ENCODE results near the gene ERC2. TPM values are rescaled to one million over a fixed set of nuclear protein-coding genes. Genes with fewer than 3 reads are reported as not detected.

Gene ERC2
- total RNA-seq, 4 donors from 2014 or later, result 0.81 to 2.9 (median 1.6) TPM

DNA sequence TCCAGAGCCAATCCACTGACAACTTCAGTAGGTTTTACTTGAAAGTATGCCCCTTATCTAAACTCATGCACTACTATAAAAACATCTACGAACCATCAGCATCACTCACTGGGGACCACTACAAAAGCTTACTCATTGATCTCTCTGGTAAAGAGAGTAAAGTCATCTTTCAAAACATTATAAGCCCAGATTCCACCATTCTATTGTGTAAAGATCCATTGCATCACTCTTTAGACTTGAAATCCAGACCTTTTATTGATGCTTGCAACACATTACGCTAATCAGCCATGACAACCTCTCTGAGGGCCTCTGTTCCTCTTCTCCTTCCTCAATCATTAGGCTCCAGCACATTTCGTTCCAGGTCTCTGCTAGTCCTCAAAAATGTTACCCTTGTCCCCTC is 732.3 kb downstream of the ERC2 start:
- Histone ChIP-seq H3K9me3 (no peaks in the 10 kb centered on the region), H3K4me3 (no peak overlapping the region), H3K4me1 (no peaks in the 10 kb centered on the region), H3K27me3 (no peaks in the 10 kb centered on the region), H3K27ac (no peak overlapping the region), H3K36me3 (no peaks in the 10 kb centered on the region)
- TF ChIP-seq POLR2A (IDR thresholded peaks at IDR 0.05), result no peak
- TF ChIP-seq EP300 (IDR thresholded peaks at IDR 0.05), result no peak
- no peak for TF ChIP-seq POLR2AphosphoS5 (IDR thresholded peaks at IDR 0.05)
- TF ChIP-seq, protein P1, sequence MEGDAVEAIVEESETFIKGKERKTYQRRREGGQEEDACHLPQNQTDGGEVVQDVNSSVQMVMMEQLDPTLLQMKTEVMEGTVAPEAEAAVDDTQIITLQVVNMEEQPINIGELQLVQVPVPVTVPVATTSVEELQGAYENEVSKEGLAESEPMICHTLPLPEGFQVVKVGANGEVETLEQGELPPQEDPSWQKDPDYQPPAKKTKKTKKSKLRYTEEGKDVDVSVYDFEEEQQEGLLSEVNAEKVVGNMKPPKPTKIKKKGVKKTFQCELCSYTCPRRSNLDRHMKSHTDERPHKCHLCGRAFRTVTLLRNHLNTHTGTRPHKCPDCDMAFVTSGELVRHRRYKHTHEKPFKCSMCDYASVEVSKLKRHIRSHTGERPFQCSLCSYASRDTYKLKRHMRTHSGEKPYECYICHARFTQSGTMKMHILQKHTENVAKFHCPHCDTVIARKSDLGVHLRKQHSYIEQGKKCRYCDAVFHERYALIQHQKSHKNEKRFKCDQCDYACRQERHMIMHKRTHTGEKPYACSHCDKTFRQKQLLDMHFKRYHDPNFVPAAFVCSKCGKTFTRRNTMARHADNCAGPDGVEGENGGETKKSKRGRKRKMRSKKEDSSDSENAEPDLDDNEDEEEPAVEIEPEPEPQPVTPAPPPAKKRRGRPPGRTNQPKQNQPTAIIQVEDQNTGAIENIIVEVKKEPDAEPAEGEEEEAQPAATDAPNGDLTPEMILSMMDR (IDR thresholded peaks at IDR 0.05), result no peak
- 86% methylated on average over 3 of the region's 3 CpGs for WGBS, 2 donors (ENCODE audit: low coverage in 1 of 2)
- no peak for ATAC-seq

DNA sequence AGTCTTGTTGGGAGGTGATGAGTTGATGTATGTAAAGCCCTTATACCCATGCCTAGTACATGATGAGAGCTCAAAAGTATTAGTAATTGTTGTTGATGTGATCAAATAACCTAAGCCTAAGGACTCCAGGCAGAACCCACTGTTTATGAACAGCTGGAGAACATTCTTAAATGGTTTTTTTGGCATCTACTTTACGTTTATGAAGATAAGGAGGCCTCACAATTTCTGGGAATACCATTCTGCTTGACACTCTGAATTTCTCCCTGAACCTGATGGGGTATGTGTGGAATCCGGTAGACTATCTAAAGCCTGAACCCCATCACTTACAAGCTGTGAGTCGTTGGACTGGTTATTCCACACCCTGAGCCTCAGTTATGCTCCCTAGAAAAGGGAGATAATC is 736.5 kb downstream of the ERC2 start:
- no peak overlapping the region for H3K27ac ChIP-seq

DNA sequence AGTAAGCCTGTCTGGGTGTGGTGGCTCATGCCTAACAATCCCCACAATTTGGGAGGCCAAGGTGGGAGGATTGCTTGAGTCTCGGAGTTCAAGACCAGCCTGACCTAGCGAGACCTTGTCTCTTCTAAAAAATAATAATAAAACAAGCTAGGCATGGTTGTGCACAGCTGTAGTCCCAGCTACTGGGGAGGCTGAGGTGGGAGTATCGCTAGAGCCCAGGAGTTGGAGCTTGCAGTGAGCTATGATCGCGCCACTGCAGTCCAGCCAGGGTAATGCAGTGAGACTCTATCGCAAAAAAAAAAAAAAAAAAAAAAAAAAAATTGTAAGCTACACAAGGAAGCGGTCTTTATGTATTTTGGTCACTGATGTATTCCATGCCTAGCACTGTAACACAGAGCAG is 738.7 kb downstream of the ERC2 start:
- Histone ChIP-seq H3K4me1 (peaks cover 0 to 12% (median 0%) of the 10 kb centered on the region in 3 donors), H3K9me3 (no peaks in the 10 kb centered on the region), H3K4me3 (no peak overlapping the region), H3K36me3 (no peaks in the 10 kb centered on the region), H3K27me3 (no peaks in the 10 kb centered on the region), H3K27ac (no peak overlapping the region)
- ATAC-seq, result no peak
- WGBS, 2 donors (ENCODE audit: low coverage in 1 of 2), result 91 to 92% methylated on average over 2 to 5 of the region's 7 CpGs
- TF ChIP-seq POLR2AphosphoS5 (IDR thresholded peaks at IDR 0.05) (no peak), POLR2A (IDR thresholded peaks at IDR 0.05) (no peak), EP300 (IDR thresholded peaks at IDR 0.05) (no peak)
- TF ChIP-seq, protein P1 (IDR thresholded peaks at IDR 0.05), result no peak

More for the DNA sequence above, 736.5 kb downstream of the ERC2 start:
- 44 to 67% methylated on average over 2 of the region's 3 CpGs for WGBS, 2 donors (ENCODE audit: low coverage in 1 of 2)
- Histone ChIP-seq H3K4me1 (no peaks in the 10 kb centered on the region), H3K27me3 (no peaks in the 10 kb centered on the region), H3K36me3 (no peaks in the 10 kb centered on the region), H3K4me3 (no peak overlapping the region), H3K9me3 (no peaks in the 10 kb centered on the region)
- TF ChIP-seq, protein P1 (IDR thresholded peaks at IDR 0.05), result no peak
- TF ChIP-seq EP300 (IDR thresholded peaks at IDR 0.05) (no peak), POLR2AphosphoS5 (IDR thresholded peaks at IDR 0.05) (no peak), POLR2A (IDR thresholded peaks at IDR 0.05) (no peak)
- no peak for ATAC-seq

DNA sequence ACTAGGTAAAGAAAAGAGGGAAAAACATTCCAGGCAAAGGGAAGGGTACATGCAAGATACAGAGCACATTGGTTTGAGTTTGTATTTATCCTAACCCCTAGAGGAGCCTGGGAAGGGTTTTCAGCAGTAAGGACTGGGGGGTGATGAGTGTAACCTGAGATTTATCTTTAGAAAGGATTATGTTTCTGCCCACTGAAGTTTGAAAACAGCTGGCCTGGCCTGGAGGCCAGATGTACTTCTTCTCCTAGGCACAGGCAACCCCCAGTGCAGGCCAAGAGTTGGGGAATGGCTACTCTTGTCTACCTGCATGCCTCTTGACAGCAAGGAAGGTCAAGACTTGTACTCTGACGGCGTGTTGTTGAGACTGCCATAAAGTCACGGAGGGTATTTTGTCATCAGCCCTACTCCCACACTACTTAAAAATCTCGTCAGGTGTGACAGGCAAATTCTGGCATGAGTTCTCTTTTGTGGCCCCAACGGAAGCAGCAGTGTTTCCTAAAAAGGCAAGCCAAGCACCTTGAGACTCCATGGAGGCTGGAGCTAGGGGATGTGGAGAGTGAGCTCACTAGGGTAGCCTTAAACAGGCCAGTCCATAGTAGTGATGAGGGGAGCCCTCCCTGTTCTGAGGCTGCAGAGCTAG is 739.7 kb downstream of the ERC2 start:
- H3K27me3 ChIP-seq, result no peaks in the 10 kb centered on the region
- H3K9me3 ChIP-seq, result no peaks in the 10 kb centered on the region
- no peak for ATAC-seq
- TF ChIP-seq EP300 (IDR thresholded peaks at IDR 0.05), result no peak
- H3K36me3 ChIP-seq, result no peaks in the 10 kb centered on the region
- peaks cover 0 to 20% (median 0%) of the 10 kb centered on the region in 3 donors for H3K4me1 ChIP-seq
- WGBS, 2 donors (ENCODE audit: low coverage in 1 of 2), result 100% methylated on average over 2 of the region's 5 CpGs; no CpG with 5 or more reads in 1 of the 2 donors
- H3K4me3 ChIP-seq, result no peak overlapping the region
- H3K27ac ChIP-seq, result no peak overlapping the region

DNA sequence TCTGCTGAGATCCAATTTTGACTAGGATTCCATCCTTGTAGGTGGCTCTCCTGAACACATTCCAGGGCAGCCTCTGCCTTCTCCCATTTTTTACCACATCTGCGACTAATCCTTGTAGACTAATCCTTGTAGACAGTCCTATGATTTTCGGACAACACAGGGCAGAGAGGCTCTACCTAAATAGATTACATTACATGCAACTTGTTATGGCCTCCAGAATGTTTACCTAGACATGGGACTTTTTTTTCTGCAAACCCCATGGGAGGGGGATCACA is 741.8 kb downstream of the ERC2 start:
- Histone ChIP-seq H3K9me3 (no peaks in the 10 kb centered on the region), H3K27ac (no peak overlapping the region), H3K4me1 (peaks cover 0 to 20% (median 0%) of the 10 kb centered on the region in 3 donors), H3K4me3 (no peak overlapping the region), H3K27me3 (no peaks in the 10 kb centered on the region), H3K36me3 (no peaks in the 10 kb centered on the region)
- no peak for ATAC-seq
- TF ChIP-seq POLR2A (IDR thresholded peaks at IDR 0.05), result no peak
- TF ChIP-seq POLR2AphosphoS5 (IDR thresholded peaks at IDR 0.05), result no peak
- 86% methylated on average over 1 to 2 of the region's 2 CpGs for WGBS, 2 donors (ENCODE audit: low coverage in 1 of 2)

DNA sequence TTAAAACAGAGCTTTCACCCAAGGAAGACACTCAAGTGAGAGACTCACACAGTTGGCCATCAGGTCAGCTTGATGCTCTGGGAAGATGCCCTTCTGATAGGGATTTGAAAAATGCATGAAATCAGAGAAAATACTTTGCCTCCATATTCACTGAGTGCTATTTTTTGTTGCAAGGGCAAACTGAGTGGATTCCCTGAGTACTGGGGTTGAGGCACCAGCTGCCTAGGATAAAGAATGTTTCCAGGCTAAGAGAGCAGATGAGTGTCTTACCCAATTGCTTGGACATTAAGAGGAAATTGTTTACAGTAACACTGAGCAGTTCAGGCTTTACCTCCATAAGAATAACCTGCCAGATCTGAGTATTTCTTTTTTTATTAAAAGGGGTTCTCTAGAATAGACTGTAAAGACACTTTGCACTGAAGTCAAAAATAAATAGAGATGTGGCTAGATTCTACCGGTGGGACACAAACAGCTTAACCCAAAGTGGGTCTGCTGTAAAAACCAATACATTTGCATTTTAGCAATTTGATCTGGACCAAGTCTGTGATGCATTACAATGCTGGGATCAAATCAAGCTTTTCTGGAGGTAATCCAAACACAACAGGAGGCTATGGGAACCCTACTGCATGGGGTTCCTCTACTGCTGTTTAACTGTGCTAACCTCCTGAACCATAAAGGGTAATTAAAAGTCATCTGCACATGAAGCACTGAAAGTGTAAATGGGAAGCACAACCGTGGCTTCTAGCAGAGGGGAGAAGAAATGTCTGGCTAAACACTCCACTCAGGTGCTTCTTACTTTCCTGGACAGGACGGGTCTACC is 742.4 kb downstream of the ERC2 start:
- Histone ChIP-seq H3K9me3 (no peaks in the 10 kb centered on the region), H3K4me1 (peaks cover 0 to 20% (median 0%) of the 10 kb centered on the region in 3 donors), H3K27me3 (no peaks in the 10 kb centered on the region), H3K27ac (no peak overlapping the region), H3K36me3 (no peaks in the 10 kb centered on the region), H3K4me3 (no peak overlapping the region)
- ATAC-seq, result no peak
- TF ChIP-seq, protein P1 (IDR thresholded peaks at IDR 0.05), result no peak
- TF ChIP-seq EP300 (IDR thresholded peaks at IDR 0.05) (no peak), POLR2A (IDR thresholded peaks at IDR 0.05) (no peak), POLR2AphosphoS5 (IDR thresholded peaks at IDR 0.05) (no peak)
- 17 to 60% methylated on average over 2 to 3 of the region's 3 CpGs for WGBS, 2 donors (ENCODE audit: low coverage in 1 of 2)
